SK-N-SH treated with all-trans-retinoic acid at 6 μM for 48 hours (cell line): Measurements from ENCODE around the gene FOXO3.

ENCODE experiments used
- ATAC-seq: fragments of 200-7000 bp; cut with Tn5 transposase; 3 replicates; pipeline ENCODE4 v1.9.1; 2020; ENCODE audit warnings: mild to moderate bottlenecking, moderate library complexity
- ARNTL ChIP-seq: fragments of 450-650 bp; formaldehyde crosslinking; IDR thresholded peaks from 2 replicates; pipeline ENCODE4 v1.5.0; 2020; ENCODE audit warnings: low read depth, mild to moderate bottlenecking, moderate library complexity, borderline replicate concordance
- BACH2 ChIP-seq: fragments of 250-450 bp; sonication (Bioruptor Pico); IDR thresholded peaks from 2 replicates; pipeline ENCODE4 v1.9.0; 2021; ENCODE audit warnings: mild to moderate bottlenecking, borderline replicate concordance
- CREB5 ChIP-seq: fragments of 250-450 bp; sonication (Bioruptor Pico); IDR thresholded peaks from 2 replicates; pipeline ENCODE4 v1.5.1; 2020; ENCODE audit warnings: low read depth, mild to moderate bottlenecking, moderate library complexity
- CSDC2 ChIP-seq: fragments of 250-450 bp; sonication (Bioruptor Pico); IDR thresholded peaks from 2 replicates; pipeline ENCODE4 v1.5.0; 2020; ENCODE audit warnings: mild to moderate bottlenecking, moderate library complexity
- ESRRG ChIP-seq: fragments of 250-450 bp; sonication (Bioruptor Pico); IDR thresholded peaks from 2 replicates; pipeline ENCODE4 v1.6.1; 2021; ENCODE audit warnings: mild to moderate bottlenecking
- GLIS3 ChIP-seq: fragments of 250-450 bp; sonication (Bioruptor Pico); IDR thresholded peaks from 2 replicates; pipeline ENCODE4 v1.5.0; 2020; ENCODE audit warnings: mild to moderate bottlenecking, moderate library complexity
- ISL1 ChIP-seq: fragments of 250-450 bp; sonication (Bioruptor Pico); IDR thresholded peaks from 2 replicates; pipeline ENCODE4 v2.1.2; 2022; ENCODE audit warnings: mild to moderate bottlenecking, moderate library complexity
- OSR1 ChIP-seq: fragments of 250-450 bp; sonication (Bioruptor Pico); IDR thresholded peaks from 2 replicates; pipeline ENCODE4 v1.8.0; 2022; ENCODE audit warnings: moderate library complexity, mild to moderate bottlenecking, inconsistent platforms
- PATZ1 ChIP-seq: fragments of 250-450 bp; sonication (Bioruptor Pico); IDR thresholded peaks from 2 replicates; pipeline ENCODE4 v1.8.0; 2020; ENCODE audit warnings: mild to moderate bottlenecking, moderate library complexity, borderline replicate concordance
- POU6F1 ChIP-seq: fragments of 250-450 bp; sonication (Bioruptor Pico); IDR thresholded peaks from 2 replicates; pipeline ENCODE4 v1.8.0; 2021; ENCODE audit warnings: low read depth, mild to moderate bottlenecking, moderate library complexity, borderline replicate concordance
- PPARA ChIP-seq: fragments of 250-450 bp; sonication (Bioruptor Pico); IDR thresholded peaks from 2 replicates; pipeline ENCODE4 v1.5.0; 2020; ENCODE audit warnings: mild to moderate bottlenecking, borderline replicate concordance
- SNAI2 ChIP-seq: fragments of 250-450 bp; sonication (Bioruptor Pico); IDR thresholded peaks from 2 replicates; pipeline ENCODE4 v1.5.0; 2020; ENCODE audit warnings: mild to moderate bottlenecking, moderate library complexity
- TCF4 ChIP-seq: fragments of 250-450 bp; sonication (Bioruptor Pico); IDR thresholded peaks from 2 replicates; pipeline ENCODE4 v1.8.0; 2021; ENCODE audit warnings: mild to moderate bottlenecking, moderate library complexity, borderline replicate concordance
- TOX ChIP-seq: fragments of 250-450 bp; sonication (Bioruptor Pico); IDR thresholded peaks from 2 replicates; pipeline ENCODE4 v1.8.0; 2021; ENCODE audit warnings: mild to moderate bottlenecking, moderate library complexity, borderline replicate concordance
- TSHZ2 ChIP-seq: fragments of 250-450 bp; sonication (Bioruptor Pico); IDR thresholded peaks from 2 replicates; pipeline ENCODE4 v1.5.0; 2020; ENCODE audit warnings: mild to moderate bottlenecking, moderate library complexity
- ZC3H10 ChIP-seq: fragments of 250-450 bp; sonication (Bioruptor Pico); IDR thresholded peaks from 2 replicates; pipeline ENCODE4 v1.5.1; 2021; ENCODE audit warnings: mild to moderate bottlenecking, moderate library complexity
- ZNF565 ChIP-seq: fragments of 450-650 bp; formaldehyde crosslinking; conservative IDR thresholded peaks from 2 replicates; pipeline ENCODE4 v1.5.0; 2020; ENCODE audit warnings: low read depth, mild to moderate bottlenecking, moderate library complexity
- ZNF70 ChIP-seq: fragments of 450-650 bp; formaldehyde crosslinking; IDR thresholded peaks from 2 replicates; pipeline ENCODE4 v1.5.0; 2020; ENCODE audit warnings: mild to moderate bottlenecking, moderate library complexity
- ZNF8 ChIP-seq: fragments of 450-650 bp; formaldehyde crosslinking; IDR thresholded peaks from 2 replicates; pipeline ENCODE4 v1.5.0; 2020; ENCODE audit warnings: mild to moderate bottlenecking, moderate library complexity
- TF ChIP-seq, protein P1 (sequence below): fragments of 250-450 bp; sonication (Bioruptor Pico); IDR thresholded peaks from 2 replicates; pipeline ENCODE4 v1.5.1; 2021; ENCODE audit warnings: mild to moderate bottlenecking, moderate library complexity

The FOXO3 gene

GRCh38 chr6:108669673-108670072 is 109.0 kb downstream of the FOXO3 start:
- ATAC-seq, result no peak
- no peak for TF ChIP-seq ARNTL (CRISPR knock-in tag)
- no peak for TF ChIP-seq TCF4
- TF ChIP-seq ZNF70 (CRISPR knock-in tag), result no peak

- TF ChIP-seq CREB5 (CRISPR knock-in tag) (no peak), TCF4 (no peak), ISL1 (CRISPR knock-in tag) (no peak), ZNF8 (CRISPR knock-in tag) (no peak), BACH2 (CRISPR knock-in tag) (no peak), ZNF70 (CRISPR knock-in tag) (no peak), ESRRG (CRISPR knock-in tag) (no peak), PPARA (CRISPR knock-in tag) (no peak), SNAI2 (CRISPR knock-in tag) (no peak), ZNF565 (CRISPR knock-in tag) (no peak), ZC3H10 (CRISPR knock-in tag) (no peak), TSHZ2 (no peak), PATZ1 (no peak)
- TF ChIP-seq, protein P1, sequence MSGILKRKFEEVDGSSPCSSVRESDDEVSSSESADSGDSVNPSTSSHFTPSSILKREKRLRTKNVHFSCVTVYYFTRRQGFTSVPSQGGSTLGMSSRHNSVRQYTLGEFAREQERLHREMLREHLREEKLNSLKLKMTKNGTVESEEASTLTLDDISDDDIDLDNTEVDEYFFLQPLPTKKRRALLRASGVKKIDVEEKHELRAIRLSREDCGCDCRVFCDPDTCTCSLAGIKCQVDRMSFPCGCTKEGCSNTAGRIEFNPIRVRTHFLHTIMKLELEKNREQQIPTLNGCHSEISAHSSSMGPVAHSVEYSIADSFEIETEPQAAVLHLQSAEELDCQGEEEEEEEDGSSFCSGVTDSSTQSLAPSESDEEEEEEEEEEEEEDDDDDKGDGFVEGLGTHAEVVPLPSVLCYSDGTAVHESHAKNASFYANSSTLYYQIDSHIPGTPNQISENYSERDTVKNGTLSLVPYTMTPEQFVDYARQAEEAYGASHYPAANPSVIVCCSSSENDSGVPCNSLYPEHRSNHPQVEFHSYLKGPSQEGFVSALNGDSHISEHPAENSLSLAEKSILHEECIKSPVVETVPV (CRISPR knock-in tag), result no peak
- no peak for ATAC-seq
These were observed 110.5 kb downstream of the FOXO3 start for GRCh38 chr6:108671175-108671574.

GRCh38 chr6:108671790-108672189 is 111.1 kb downstream of the FOXO3 start:
- TF ChIP-seq ISL1 (CRISPR knock-in tag), result no peak
- TF ChIP-seq SNAI2 (CRISPR knock-in tag), result no peak
- TF ChIP-seq TCF4, result no peak
- TF ChIP-seq BACH2 (CRISPR knock-in tag), result no peak
- TF ChIP-seq PATZ1, result no peak
- TF ChIP-seq ZC3H10 (CRISPR knock-in tag), result no peak
- ATAC-seq, result no peak

DNA sequence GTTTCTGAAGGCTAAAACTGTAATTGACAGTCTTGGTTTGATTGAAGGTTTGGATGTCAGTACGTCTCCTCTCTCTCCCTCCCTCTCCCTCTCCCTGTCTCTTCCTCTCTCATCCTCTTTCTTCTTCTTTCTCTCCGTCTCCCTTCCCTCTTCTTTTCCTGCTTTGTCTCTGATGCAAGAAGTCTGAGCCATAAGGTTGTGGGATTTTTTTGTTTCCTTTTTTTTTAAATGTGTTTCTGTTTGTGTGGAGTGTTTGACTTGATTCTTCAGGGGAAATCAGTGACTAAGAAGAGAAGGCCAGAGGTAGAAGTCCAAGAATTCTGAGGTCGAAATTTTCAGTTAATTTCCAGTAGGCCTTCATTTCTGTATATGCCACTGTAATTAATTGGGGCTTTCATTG is 111.9 kb downstream of the FOXO3 start:
- ATAC-seq, result no peak
- TF ChIP-seq CSDC2 (CRISPR knock-in tag) (no peak), OSR1 (CRISPR knock-in tag) (no peak), BACH2 (CRISPR knock-in tag) (no peak), TOX (no peak), GLIS3 (no peak), POU6F1 (CRISPR knock-in tag) (no peak), ZNF8 (CRISPR knock-in tag) (no peak), PPARA (CRISPR knock-in tag) (no peak), CREB5 (CRISPR knock-in tag) (no peak), ZNF70 (CRISPR knock-in tag) (no peak), ISL1 (CRISPR knock-in tag) (no peak), TSHZ2 (no peak), ZC3H10 (CRISPR knock-in tag) (no peak), ZNF565 (CRISPR knock-in tag) (no peak)
